Hippocampal formation (tissue), 2 donors: Measurements from ENCODE around the gene LMO1.

ENCODE experiments used
- DNase-seq, 2 donors: peaks; one replicate each; lab custom pipeline; 2025; lab: John Stamatoyannopoulos, UW

The LMO1 gene

GRCh38 chr11:8263109-8263768 is 439 bp downstream of the LMO1 start:
- no peak for DNase-seq

DNA sequence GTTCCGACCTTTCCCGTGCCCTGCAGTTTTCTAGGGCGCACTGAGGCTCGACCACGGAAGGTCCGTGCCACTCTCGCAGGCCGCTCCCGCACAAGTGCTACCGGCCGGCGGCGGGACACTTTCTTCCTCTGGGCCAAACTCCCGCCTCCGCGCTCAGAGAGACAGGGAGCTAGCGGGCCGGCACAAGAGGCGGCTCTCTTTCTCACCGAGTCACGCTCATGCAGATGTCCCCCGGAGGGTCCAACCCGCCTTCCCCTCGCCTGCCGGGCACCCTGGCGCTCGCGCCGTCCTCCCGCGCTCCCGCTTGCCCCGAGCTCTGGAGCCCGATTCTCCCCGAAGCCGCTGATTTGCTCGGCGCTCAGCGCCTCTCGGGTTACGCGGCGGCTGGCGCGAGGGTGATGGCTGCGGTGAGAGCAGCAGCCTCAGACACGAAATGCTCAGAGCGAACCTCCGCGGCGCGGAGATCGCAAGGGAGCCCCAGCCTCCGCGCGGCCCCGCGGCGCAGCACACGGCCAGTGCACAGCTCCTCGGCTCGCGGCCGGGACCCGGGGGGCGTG is 1.0 kb downstream of the LMO1 start:
- DNase-seq: no peak

DNA sequence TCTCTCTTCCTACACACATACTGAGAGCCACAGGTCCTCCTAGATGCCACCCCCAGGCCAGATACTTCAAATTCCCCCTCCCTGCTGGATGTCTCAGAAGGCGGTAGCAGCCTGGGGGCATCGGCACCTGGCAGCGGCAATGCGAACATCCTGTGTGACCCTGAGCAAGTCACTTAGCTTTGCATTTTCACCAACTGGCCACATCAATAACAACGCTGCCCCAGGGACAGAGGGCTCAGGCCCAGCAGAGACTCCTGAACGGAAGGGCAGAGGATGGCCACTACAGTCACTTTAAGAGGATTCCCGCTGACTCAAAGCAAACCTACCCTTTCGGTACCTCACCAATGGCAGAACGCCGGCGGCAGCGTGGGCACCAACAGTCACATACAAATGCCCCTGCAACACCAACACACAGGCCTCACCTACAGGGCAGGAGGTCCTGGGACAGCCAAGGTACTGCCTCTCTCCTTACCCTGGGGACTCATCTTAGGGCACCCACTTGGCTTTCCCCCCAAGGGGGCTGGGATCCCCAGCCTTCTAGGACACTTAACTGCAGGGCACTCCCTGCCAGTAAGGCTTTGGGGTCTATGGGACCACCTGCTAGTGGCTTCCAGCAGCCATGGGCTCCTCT is 1.6 kb downstream of the LMO1 start:
- DNase-seq: no peak

GRCh38 chr11:8261291-8261690 is 2.4 kb downstream of the LMO1 start:
- DNase-seq: no peak

GRCh38 chr11:8260202-8260966 is 3.3 kb downstream of the LMO1 start:
- no peak for DNase-seq

DNA sequence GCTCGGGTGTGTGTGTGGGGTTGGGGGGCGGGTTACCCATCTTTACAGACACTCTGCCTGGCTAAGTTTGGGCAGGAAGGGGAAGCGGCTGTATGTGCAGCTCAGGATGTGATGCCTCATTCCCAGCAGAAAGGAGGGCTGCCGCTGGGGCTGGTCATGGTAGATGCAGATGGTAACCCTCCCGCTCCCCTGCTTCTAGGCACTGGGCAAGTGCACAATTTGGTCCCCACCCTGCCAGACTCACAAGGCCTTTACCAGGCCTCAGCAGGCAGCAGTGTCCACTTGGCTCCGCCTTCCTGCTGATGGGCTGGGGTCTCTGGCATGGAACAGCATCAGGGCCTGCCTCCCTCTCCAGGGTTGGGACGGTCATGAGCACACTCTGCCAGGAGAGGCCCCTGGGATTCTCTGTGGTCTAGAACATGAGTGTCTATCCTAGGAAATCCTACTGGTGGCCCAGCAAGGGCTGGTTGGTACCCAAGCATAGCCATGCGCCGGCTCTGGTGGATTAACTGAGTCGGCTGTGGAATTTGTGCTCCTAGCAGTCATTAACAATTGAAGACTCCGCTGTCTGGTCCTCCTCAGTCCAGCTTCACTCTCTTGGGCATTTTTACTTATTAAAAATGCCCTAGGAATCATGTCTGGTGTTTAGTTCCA is 4.2 kb downstream of the LMO1 start:
- no peak for DNase-seq

DNA sequence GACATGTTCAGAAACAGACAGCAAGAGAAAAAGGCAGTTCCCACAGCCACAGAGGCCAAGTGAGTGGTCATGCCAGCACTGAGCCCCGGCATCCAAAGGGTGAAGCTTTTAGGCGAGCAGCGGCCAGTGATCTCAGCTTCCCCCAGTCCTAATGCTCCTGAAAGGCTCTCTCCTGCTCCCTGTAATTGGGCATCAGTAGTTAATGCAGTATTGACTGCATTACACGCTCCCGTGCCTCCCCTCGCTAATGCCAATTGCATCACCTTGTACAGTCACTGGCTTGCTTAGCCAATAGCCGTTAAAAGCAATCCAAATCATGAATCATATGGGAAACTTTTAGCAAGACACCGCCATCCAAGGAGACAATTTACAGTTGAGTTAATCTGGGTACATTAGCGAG is 4.9 kb downstream of the LMO1 start:
- no peak for DNase-seq

GRCh38 chr11:8258289-8258688 is 5.4 kb downstream of the LMO1 start:
- DNase-seq: peak in 1 of 2 donors; percentile 31

DNA sequence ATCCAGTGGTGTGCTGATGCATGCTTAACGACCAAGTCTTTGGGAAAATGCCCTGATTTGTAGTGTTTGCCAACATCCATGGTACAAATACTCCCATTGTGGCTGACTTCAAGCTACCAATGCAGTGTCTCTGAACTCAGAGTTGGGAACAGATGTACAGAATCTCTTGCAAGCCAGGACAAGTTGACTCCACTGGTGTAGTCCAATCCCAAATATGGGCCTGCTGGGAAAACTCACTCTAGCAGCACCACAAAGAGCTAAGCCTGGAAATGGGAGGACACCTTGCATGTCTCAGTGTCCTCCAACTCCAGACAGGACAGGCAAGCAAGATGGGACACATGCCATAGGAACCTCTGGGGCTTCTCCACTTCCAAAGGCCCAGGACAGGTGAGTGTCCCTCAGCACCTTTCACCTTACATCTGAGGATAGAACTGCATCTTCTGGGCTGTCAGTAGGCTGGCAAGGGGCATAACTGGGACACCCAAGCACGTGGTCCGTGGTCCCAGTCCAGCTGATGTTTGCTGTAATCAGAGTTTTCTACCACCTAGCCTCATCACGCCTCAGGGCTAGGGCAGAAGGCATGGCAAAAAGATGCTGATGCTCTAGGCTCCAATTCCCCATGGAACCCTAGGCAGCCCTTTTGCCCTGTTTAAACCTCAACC is 6.5 kb downstream of the LMO1 start:
- peak; percentile 28 to 60 for DNase-seq

DNA sequence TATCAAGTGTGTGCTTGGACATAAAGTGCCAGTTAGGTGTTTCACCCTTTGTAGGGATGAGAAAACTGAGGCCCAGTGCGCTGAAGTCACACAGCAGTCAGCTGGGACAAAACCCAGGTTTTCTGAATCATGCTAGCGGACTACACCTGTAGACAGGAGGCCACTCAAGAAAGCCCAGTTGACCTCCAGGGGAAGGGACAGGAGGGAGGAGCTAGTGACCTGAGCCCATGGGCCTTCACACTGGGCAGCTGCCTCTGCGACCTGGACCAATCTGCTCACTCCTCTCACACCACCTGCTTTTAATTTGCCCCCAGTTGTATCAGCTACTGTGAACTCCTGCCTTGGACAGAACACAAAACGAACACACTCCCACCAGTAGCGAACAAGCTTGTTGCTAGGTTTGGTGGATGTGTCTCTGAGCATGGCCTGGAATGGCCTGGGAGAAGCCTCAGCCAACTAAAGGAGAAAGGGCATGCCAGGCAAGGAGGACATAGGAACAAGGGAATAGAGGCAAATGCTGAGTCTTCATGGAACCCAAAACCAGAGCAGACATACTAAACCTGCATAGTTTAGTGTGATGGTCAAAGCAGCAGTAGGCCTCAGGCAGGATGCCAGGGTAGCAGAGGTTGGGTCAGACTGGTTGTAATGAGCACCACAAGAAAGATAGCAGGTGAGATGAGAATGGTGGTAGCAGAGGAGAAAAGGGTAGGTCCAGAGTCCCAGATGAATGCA is 7.2 kb downstream of the LMO1 start:
- no peak for DNase-seq

DNA sequence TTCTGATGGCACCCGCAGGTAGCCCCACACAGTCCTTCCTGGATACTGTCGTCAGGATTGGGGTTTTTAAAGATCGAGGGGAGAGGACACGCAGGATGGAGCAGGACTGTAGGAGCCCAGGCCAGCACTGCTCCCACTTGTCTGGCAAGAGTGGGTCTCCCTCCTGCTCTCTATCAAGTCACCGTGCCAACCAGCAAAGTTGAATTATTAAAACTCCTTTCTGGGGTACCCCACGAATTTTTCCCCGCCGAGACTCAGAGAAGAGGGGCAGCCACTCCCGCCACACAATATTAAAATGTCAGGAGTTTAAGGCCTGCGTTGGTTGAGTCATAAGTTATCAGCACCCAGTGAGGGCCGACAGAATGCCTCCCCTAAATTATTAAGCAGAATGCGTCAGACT is 10.1 kb downstream of the LMO1 start:
- DNase-seq: no peak

DNA sequence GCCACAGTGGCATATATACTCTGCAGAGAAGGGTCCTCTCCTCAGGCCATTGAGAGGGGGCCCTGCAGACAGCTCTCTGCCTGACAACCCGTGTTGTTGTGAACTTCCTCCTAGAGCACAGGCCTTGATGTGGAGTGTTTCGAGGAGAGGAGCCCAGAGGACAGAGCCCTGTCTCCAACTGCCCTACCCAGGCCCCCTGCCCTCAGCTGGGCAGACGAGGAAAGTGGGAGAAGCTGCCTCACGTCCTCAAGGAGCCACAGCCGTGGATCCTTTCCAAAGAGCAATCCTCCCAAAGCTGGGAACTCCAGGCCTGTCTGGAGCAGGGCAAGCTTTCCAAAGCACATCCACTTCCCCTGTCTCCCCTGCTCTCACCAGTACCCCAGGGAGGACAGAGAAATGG is 10.7 kb downstream of the LMO1 start:
- DNase-seq: no peak

DNA sequence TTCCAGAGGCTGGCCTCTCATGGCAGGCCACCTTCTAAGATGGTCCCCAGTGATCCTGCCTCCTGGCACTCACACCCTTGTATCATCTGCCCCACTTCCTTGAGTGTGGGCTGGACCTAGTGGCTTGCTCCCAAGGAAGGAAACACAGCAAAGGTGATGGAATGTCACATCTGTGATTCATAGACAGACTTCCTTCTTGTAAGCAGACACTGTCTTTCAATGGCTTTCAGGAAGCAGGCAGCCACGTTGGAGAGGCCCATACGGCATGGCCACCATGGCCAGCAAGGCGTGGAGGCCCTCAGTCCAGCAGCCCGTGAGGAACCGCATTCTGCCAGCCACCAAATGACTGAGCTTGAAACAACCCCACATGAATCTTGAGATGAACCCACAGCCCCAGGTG is 11.3 kb downstream of the LMO1 start:
- no peak for DNase-seq

DNA sequence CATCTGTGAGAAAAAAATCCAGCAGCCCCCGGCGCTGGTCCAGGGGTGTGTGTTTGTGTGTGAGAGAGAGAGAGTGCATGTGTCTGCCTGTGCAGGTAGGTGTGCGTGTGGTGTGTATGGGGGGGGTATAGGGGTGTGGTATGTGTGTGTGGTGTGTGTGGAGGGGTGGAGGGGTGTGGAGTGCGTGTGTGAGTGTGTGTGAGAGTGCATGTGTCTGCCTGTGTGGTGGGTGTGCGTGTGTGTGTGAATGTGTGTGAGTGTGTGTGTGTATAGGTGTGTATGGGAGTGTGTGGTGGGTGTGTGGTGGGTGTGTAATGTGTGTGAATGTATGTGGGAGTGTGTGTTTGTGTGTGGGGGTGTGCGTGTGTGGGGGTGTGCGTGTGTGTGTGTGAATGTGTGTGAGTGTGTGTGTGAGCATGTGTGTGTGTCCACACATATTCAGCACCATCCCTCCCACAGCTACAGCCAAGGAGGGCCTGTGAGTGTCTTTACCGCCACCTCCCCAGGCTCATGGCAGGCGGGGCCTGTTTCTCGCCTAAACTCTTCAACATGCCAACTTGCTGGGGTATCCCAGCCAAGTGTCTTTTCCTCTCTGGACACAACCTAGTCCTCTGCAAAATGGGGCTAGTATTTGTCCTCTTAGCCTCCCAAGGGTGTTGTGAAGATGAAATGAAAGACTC is 11.9 kb downstream of the LMO1 start:
- no peak for DNase-seq

- DNase-seq: no peak
Observed at GRCh38 chr11:8250981-8251615, 12.6 kb downstream of the LMO1 start.

DNA sequence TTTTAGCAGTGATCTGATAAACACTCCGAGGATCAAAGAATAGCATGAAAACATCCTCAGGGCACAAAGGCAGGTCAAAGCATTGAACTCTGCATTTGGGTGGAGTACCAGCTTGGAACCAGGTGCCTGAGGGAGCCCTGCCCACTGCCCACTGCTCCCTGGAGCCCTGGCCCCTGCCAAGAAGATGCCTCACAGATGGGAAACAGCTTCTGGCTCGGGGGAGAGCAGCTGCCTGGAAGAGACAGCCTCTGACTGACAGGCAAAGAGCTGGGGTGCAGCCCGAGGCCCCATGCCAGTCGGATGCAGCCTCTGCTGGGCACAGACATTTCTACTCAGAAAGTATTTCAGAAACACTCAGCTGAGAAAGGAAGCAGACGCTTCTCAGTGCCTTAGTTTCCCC is 13.2 kb downstream of the LMO1 start:
- no peak for DNase-seq

DNA sequence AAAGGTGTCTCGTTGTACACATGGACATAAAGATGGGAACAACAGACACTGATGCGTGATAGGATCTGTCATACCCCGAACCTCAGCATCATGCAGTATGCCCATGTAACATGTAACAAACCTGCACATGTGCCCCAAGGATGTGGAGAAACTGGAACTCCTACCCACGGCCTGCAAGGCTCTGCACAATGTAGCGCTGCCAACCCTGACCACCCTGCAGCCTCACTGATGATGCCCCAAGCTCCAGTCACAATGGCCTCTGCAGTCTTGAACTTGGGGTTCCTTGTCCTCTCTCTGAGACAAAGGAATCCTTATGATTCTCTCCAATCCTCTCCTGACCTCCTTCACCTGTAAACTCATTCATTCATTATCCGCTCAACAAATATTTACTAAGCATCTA is 14.2 kb downstream of the LMO1 start:
- no peak for DNase-seq

- no peak for DNase-seq
Observed at GRCh38 chr11:8248786-8249185, 14.9 kb downstream of the LMO1 start.

- no peak for DNase-seq
Observed at GRCh38 chr11:8247312-8247711, 16.4 kb downstream of the LMO1 start.

GRCh38 chr11:8243458-8243857 is 20.2 kb downstream of the LMO1 start:
- DNase-seq: no peak
